Measurements from ENCODE around the gene ANXA2. TPM values are rescaled to one million over a fixed set of nuclear protein-coding genes. Genes with fewer than 3 reads are reported as not detected.

Gene ANXA2
- total RNA-seq, 1 experiment from 2014 or later: 1,903 TPM

DNA sequence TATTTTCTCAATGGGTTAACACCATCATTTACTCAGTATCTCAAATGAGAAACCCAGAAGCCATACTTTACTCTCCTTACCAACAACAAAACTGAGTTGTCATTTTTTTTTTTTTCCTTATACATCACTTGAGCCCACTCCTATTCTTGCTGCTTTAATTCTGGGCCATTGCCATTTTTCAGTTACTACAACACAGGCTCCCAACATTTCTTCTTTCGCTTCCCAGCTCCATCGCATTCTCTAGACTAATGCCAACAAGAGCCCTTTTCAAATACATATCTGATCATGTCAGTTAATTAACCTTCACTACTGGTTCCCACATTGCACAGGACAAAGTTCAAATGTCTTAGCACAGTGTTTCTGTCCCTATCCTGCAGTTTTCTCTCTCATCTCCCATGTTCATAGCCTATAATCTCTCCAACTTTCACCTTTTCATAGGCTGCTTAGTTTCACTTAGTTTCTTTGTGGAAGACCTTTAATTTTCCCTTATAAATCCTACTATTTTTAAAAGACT, 22.5 kb upstream of the ANXA2 start:
- H3K9me3 ChIP-seq (ENCODE audit: control insufficient read depth, insufficient read depth, low read depth, low read length): no peaks in the 10 kb centered on the region
- H3K27me3 ChIP-seq (ENCODE audit: control insufficient read depth, insufficient read depth, low read length): no peaks in the 10 kb centered on the region
- no TSS peak for BruUV-seq (replicated peaks)
- intact Hi-C loops (cut with micrococcal nuclease; ENCODE audit: unreplicated experiment): no loop called here
- no peaks in the 10 kb centered on the region for H3K4me1 ChIP-seq (ENCODE audit: control insufficient read depth, insufficient read depth, low read length)
- ChIA-PET CTCF (interaction anchor here (0.8 kb wide), 1 partner anchor 40 kb away, joined by 3 read pairs; no protein-coding TSS in a partner anchor), POLR2A (interaction anchor here (0.5 to 0.7 kb wide), 3 partner anchors 19 to 100 kb away, joined by 3 to 4 read pairs (median 4); no protein-coding TSS in a partner anchor)
- no peak for TF ChIP-seq POLR2AphosphoS5 (IDR thresholded peaks at IDR 0.05; ENCODE audit: low read depth, low read length)
- TF ChIP-seq, protein P1, sequence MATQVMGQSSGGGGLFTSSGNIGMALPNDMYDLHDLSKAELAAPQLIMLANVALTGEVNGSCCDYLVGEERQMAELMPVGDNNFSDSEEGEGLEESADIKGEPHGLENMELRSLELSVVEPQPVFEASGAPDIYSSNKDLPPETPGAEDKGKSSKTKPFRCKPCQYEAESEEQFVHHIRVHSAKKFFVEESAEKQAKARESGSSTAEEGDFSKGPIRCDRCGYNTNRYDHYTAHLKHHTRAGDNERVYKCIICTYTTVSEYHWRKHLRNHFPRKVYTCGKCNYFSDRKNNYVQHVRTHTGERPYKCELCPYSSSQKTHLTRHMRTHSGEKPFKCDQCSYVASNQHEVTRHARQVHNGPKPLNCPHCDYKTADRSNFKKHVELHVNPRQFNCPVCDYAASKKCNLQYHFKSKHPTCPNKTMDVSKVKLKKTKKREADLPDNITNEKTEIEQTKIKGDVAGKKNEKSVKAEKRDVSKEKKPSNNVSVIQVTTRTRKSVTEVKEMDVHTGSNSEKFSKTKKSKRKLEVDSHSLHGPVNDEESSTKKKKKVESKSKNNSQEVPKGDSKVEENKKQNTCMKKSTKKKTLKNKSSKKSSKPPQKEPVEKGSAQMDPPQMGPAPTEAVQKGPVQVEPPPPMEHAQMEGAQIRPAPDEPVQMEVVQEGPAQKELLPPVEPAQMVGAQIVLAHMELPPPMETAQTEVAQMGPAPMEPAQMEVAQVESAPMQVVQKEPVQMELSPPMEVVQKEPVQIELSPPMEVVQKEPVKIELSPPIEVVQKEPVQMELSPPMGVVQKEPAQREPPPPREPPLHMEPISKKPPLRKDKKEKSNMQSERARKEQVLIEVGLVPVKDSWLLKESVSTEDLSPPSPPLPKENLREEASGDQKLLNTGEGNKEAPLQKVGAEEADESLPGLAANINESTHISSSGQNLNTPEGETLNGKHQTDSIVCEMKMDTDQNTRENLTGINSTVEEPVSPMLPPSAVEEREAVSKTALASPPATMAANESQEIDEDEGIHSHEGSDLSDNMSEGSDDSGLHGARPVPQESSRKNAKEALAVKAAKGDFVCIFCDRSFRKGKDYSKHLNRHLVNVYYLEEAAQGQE (IDR thresholded peaks at IDR 0.05; ENCODE audit: insufficient read depth in 1 of 2, low read depth in 2 of 2, low read length in 1 of 2): no peak
- TF ChIP-seq TCF7L2 (IDR thresholded peaks at IDR 0.05; ENCODE audit: low read depth, low read length): no peak
- no peak for TF ChIP-seq SIN3A (IDR thresholded peaks at IDR 0.05; ENCODE audit: borderline replicate concordance, insufficient read depth, low read depth, low read length)
- TF ChIP-seq, protein P2, sequence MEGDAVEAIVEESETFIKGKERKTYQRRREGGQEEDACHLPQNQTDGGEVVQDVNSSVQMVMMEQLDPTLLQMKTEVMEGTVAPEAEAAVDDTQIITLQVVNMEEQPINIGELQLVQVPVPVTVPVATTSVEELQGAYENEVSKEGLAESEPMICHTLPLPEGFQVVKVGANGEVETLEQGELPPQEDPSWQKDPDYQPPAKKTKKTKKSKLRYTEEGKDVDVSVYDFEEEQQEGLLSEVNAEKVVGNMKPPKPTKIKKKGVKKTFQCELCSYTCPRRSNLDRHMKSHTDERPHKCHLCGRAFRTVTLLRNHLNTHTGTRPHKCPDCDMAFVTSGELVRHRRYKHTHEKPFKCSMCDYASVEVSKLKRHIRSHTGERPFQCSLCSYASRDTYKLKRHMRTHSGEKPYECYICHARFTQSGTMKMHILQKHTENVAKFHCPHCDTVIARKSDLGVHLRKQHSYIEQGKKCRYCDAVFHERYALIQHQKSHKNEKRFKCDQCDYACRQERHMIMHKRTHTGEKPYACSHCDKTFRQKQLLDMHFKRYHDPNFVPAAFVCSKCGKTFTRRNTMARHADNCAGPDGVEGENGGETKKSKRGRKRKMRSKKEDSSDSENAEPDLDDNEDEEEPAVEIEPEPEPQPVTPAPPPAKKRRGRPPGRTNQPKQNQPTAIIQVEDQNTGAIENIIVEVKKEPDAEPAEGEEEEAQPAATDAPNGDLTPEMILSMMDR (IDR thresholded peaks at IDR 0.05): no peak
- H3K4me3 ChIP-seq (ENCODE audit: low read depth in 2 of 2, low read length in 2 of 2): no peak overlapping the region
- H3K36me3 ChIP-seq (ENCODE audit: control insufficient read depth, insufficient read depth, low read length): 0 out of 2 replicates have a peak, but pooled peaks cover 9% of the 10 kb centered on the region
- DNase-seq (ENCODE audit: low read depth, low spot score): no peak
- no peak for ATAC-seq
- in situ Hi-C loops (cut with HindIII; ENCODE audit: low pct_unique_long_range_greater_than_20kb, low sequenced_read_pairs): no loop called here
- no peak overlapping the region for H3K27ac ChIP-seq (ENCODE audit: low read length)

DNA sequence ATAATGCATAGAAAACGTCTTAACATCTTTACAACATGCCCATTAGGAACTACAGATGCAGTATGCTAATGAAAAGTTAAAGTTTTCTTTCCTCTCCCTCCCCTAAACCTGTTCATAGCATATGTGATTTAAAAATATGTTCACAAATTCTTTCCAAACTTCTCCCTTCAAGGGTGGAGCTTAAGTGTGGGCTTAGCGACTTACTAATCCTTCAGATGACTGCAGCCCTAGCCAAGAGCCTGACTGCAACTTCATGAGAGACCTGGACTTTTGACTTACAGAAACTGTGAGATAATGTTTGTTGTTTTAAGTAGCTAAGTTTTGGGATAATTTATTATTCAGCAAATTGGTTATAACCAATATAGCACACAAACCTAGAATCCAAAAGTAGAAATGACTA, 22.0 kb upstream of the ANXA2 start:
- DNase-seq (ENCODE audit: low read depth, low spot score) (no peak), ATAC-seq (no peak)
- ChIA-PET CTCF (interaction anchor here (0.8 kb wide), 1 partner anchor 39 kb away, joined by 3 read pairs; no protein-coding TSS in a partner anchor), POLR2A (interaction anchor here (0.5 kb wide), 1 partner anchor 18 kb away, joined by 4 read pairs; no protein-coding TSS in a partner anchor)
- H3K4me3 ChIP-seq (ENCODE audit: low read depth in 2 of 2, low read length in 2 of 2): no peak overlapping the region
- no peaks in the 10 kb centered on the region for H3K27me3 ChIP-seq (ENCODE audit: control insufficient read depth, insufficient read depth, low read length)
- BruUV-seq (replicated peaks): no TSS peak
- H3K36me3 ChIP-seq (ENCODE audit: control insufficient read depth, insufficient read depth, low read length): 0 out of 2 replicates have a peak, but pooled peaks cover 9% of the 10 kb centered on the region
- in situ Hi-C loops (cut with HindIII; ENCODE audit: low pct_unique_long_range_greater_than_20kb, low sequenced_read_pairs): no loop called here
- TF ChIP-seq SIN3A (IDR thresholded peaks at IDR 0.05; ENCODE audit: borderline replicate concordance, insufficient read depth, low read depth, low read length) (no peak), TCF7L2 (IDR thresholded peaks at IDR 0.05; ENCODE audit: low read depth, low read length) (no peak), POLR2AphosphoS5 (IDR thresholded peaks at IDR 0.05; ENCODE audit: low read depth, low read length) (no peak)
- TF ChIP-seq, protein P2 (IDR thresholded peaks at IDR 0.05): no peak
- TF ChIP-seq, protein P1 (IDR thresholded peaks at IDR 0.05; ENCODE audit: insufficient read depth in 1 of 2, low read depth in 2 of 2, low read length in 1 of 2): no peak
- no peaks in the 10 kb centered on the region for H3K9me3 ChIP-seq (ENCODE audit: control insufficient read depth, insufficient read depth, low read depth, low read length)
- intact Hi-C loops (cut with micrococcal nuclease; ENCODE audit: unreplicated experiment): no loop called here
- H3K27ac ChIP-seq (ENCODE audit: low read length): no peak overlapping the region
- no peaks in the 10 kb centered on the region for H3K4me1 ChIP-seq (ENCODE audit: control insufficient read depth, insufficient read depth, low read length)

Data from Panc1 (cell line).